ENCODE results near the gene APBB1IP. TPM values are rescaled to one million over a fixed set of nuclear protein-coding genes. Genes with fewer than 3 reads are reported as not detected.
"Not testable (repeated sequence)": the region's sequence is repeated elsewhere in the genome, so short reads cannot be mapped to it uniquely, and the experiment has no call there.

Gene APBB1IP
- total and polyA plus RNA-seq, 2 of the 8 experiments (the other 6 are each of a cell fraction or from before 2014, with no cell fraction given), result 0.05 TPM; not detected in 1

DNA sequence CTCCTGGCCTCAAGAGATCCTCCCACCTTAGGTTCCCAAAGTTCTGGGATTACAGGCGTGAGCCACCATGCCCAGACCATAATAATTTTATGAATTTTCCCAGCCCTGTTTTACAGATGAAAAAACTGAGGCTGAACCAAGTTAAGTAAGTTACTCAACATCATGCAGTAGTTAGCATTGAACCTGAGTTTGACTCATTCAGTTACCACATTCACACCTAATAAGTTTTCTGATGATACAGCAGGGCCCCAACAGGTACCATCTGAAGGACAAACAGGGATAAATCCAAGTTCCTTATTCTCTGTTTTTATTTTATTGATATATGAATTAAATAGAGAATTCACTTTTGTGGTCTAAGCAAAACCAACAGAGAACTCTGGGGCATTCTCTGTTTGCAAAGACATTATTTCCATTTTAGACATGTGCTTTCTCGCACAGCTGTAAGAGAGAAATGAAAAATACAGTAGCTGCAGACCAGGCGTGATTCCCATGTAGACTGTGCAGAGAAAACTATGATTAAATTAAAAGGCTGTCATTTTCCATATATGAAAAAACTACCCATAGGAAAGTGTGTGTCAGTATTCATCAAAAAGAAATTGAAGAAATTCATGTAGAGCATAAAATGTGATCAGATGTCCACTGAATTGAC is 26.6 kb downstream of the APBB1IP start (continued):
- TF ChIP-seq FOSL1 (IDR thresholded peaks at IDR 0.05; ENCODE audit: insufficient read depth, low read depth, low read length), result no peak

- H2BK12ac ChIP-seq (ENCODE audit: low read depth, low read length); H4K91ac ChIP-seq (replicated peaks; ENCODE audit: insufficient read length, low read length); H3K4me2 ChIP-seq (ENCODE audit: insufficient read depth in 1 of 2, low read depth in 2 of 2, low read length in 2 of 2); H4K5ac ChIP-seq (ENCODE audit: insufficient read length, low read depth, low read length); H3K4me1 ChIP-seq (replicated peaks in 1 of 4; ENCODE audit: control insufficient read depth in 3 of 4, insufficient read depth in 4 of 4, low read length in 3 of 4); H3K27ac ChIP-seq (ENCODE audit: low read depth, low read length); H3K4ac ChIP-seq (replicated peaks; ENCODE audit: insufficient read length, low read depth, low read length); H4K20me1 ChIP-seq (replicated peaks in 1 of 2; ENCODE audit: control insufficient read depth in 1 of 2, insufficient read depth in 2 of 2, low read length in 2 of 2); H2BK20ac ChIP-seq (ENCODE audit: low read length); POLR2A ChIA-PET (ENCODE audit: partially characterized antibody); H3K23me2 ChIP-seq (ENCODE audit: low read depth, low read length); H2BK15ac ChIP-seq (ENCODE audit: low read length); H3K27me3 ChIP-seq (replicated peaks in 1 of 4; ENCODE audit: control insufficient read depth in 3 of 4, extremely low read depth in 1 of 4, insufficient read depth in 3 of 4, low read length in 3 of 4); H2BK5ac ChIP-seq (ENCODE audit: low read depth, low read length); H3K4me3 ChIP-seq (ENCODE audit: extremely low read depth in 1 of 4, insufficient read depth in 2 of 4, low read depth in 3 of 4, low read length in 4 of 4); DNase-seq (ENCODE audit: low read depth in 1 of 2, low spot score in 2 of 2); H2AFZ ChIP-seq (ENCODE audit: low read length); H3K9ac ChIP-seq (replicated peaks in 1 of 4; ENCODE audit: extremely low read depth in 1 of 4, low read depth in 3 of 4, low read length in 3 of 4); H3K56ac ChIP-seq (replicated peaks; ENCODE audit: insufficient read length, low read depth, low read length); H3K9me3 ChIP-seq (ENCODE audit: insufficient read depth in 2 of 2, low read depth in 1 of 2, low read length in 1 of 2); H3K79me2 ChIP-seq (ENCODE audit: control insufficient read depth in 1 of 2, insufficient read depth in 2 of 2, low read length in 2 of 2); H3K36me3 ChIP-seq (ENCODE audit: control insufficient read depth in 2 of 4, insufficient read depth in 4 of 4, low read length in 3 of 4); FAIRE-seq; H3K79me1 ChIP-seq (ENCODE audit: low read depth, low read length); H3K18ac ChIP-seq (ENCODE audit: extremely low read depth, low read length); H2BK120ac ChIP-seq (replicated peaks; ENCODE audit: low read depth, low read length); H3K23ac ChIP-seq (ENCODE audit: insufficient read length); H3K14ac ChIP-seq (ENCODE audit: insufficient read length); H2AK5ac ChIP-seq (ENCODE audit: low read depth, low read length); H4K8ac ChIP-seq (ENCODE audit: extremely low read depth, insufficient read depth, low read length): not testable (repeated sequence)
- 91% methylated on average over 6 of the region's 6 CpGs; no CpG with 5 or more reads in 1 of the 2 experiments for WGBS, 2 experiments (ENCODE audit: extremely low coverage in 1 of 2, insufficient coverage in 1 of 2, insufficient read length in 1 of 2, insufficient replicate concordance in 2 of 2, low coverage in 1 of 2, low lambda C conversion rate in 2 of 2, missing lambda C conversion rate in 1 of 2)
- CTCF ChIA-PET (ENCODE audit: partially characterized antibody), result interaction anchor here (0.6 to 0.9 kb wide), 4 partner anchors 21 to 1126 kb away, joined by 3 to 4 read pairs (median 3); no protein-coding TSS in a partner anchor
Observed at GRCh38 chr10:26466531-26466930, 28.4 kb downstream of the APBB1IP start.

Data from H1 (cell line).